Aorta (tissue), 4 donors: ENCODE data around the gene PLCXD1. TPM values are rescaled to one million over a fixed set of nuclear protein-coding genes. Genes with fewer than 3 reads are reported as not detected.

ENCODE experiments used
- polyA plus RNA-seq, 2 donors: library from polyadenylated mRNA; stranded (reverse); fragments of 200-250 nt; gene quantifications; one replicate each; pipeline ENCODE4 v1.2.3, GENCODE V29; 2013
- total RNA-seq, 2 donors: library from RNA; stranded (reverse); fragmentation: NEBNext Ultra II Directional; extraction: Animal tissue kit (Norgen Biotek cat#: 25700); gene quantifications; one replicate each; pipeline ENCODE4 v1.2.1, GENCODE V29; 2021
- donor health status: healthy with polysubstance abuse.
- donor health status: Bipolar disorder and iron deficiency.
- donor health status: DM: no; HTN: no; CAD: no.
- donor health status: DM: yes; HTN: yes; CAD: no.

Gene PLCXD1
- total and polyA plus RNA-seq, 4 donors, result 1.3 to 16.3 (median 6.7) TPM

Other genes starting within 250 kb of the PLCXD1 start
- 10 to 100 TPM; 34.7 to 44.7 TPM for gene GTPBP6, start 37.4 kb downstream of the PLCXD1 start, total RNA-seq
- 10 to 100 TPM; 38.8 to 62.6 TPM for gene GTPBP6, start 37.4 kb downstream of the PLCXD1 start, polyA plus RNA-seq
- 10 to 100 TPM in 1 of 2 donors, 1 to 10 TPM in 1; 7.8 to 19.1 TPM for gene PPP2R3B, start 105.5 kb downstream of the PLCXD1 start, total RNA-seq
- 10 to 100 TPM in 1 of 2 donors, 1 to 10 TPM in 1; 3.1 to 41.8 TPM for gene PPP2R3B, start 105.5 kb downstream of the PLCXD1 start, polyA plus RNA-seq